Sciatic nerve (tissue), 2 donors: ENCODE measurements around the gene OR4A47. TPM values are rescaled to one million over a fixed set of nuclear protein-coding genes. Genes with fewer than 3 reads are reported as not detected.
"Not testable (repeated sequence)": the region's sequence is repeated elsewhere in the genome, so short reads cannot be mapped to it uniquely, and the experiment has no call there.

Experiments
- ATAC-seq: fragments of 200-7000 bp; cut with Tn5 transposase; one replicate; pipeline ENCODE4 v1.9.1; 2020; ENCODE audit warnings: mild to moderate bottlenecking, moderate library complexity
- DNase-seq: peaks from one replicate; pipeline ENCODE4 v3.0.0-alpha.2; 2020; ENCODE audit warnings: low spot score
- intact Hi-C: fragments of 100-400 bp; cut with DNase I; formaldehyde crosslinking; loops from one replicate; pipeline ENCODE4 v1.14.2; 2022
- total RNA-seq: library from RNA; stranded (reverse); fragmentation: NEBNext Ultra II Directional; extraction: Animal tissue kit (Norgen Biotek cat#: 25700); gene quantifications from one replicate; pipeline ENCODE4 v1.2.1, GENCODE V29; 2021
- donor health status: DM: no; HTN: no; CAD: no.
- donor health status: DM: no; HTN: no; CAD: no.

Gene OR4A47
- not detected for total RNA-seq

GRCh38 chr11:48488493-48488892, at the start of gene OR4A47:
OR4A47 (plus strand) TSS chr11:48488793; CDS start chr11:48488793, 0 bp downstream.
- intact Hi-C loops, result not testable (repeated sequence)

GRCh38 chr11:48455909-48456308, 32.7 kb upstream of the OR4A47 start:
- intact Hi-C loops, DNase-seq, ATAC-seq: not testable (repeated sequence)

More at GRCh38 chr11:48488493-48488892, at the start of gene OR4A47:
- not testable (repeated sequence) for DNase-seq, ATAC-seq

- ATAC-seq, DNase-seq, intact Hi-C loops: not testable (repeated sequence)
Measured at GRCh38 chr11:48473966-48474365, 14.6 kb upstream of the OR4A47 start.

GRCh38 chr11:48474703-48475102, 13.9 kb upstream of the OR4A47 start:
- DNase-seq, intact Hi-C loops, ATAC-seq: not testable (repeated sequence)

GRCh38 chr11:48506169-48506568, 17.6 kb downstream of the OR4A47 start:
- not testable (repeated sequence) for ATAC-seq, DNase-seq

GRCh38 chr11:48538991-48539390, 50.4 kb downstream of the OR4A47 start:
- DNase-seq (no peak), ATAC-seq (no peak)
- intact Hi-C loops, result no loop called here

More at GRCh38 chr11:48506169-48506568, 17.6 kb downstream of the OR4A47 start:
- intact Hi-C loops, result not testable (repeated sequence)

Other genes with a start within 250 kb of the OR4A47 start
- gene OR4X2, start 243.7 kb upstream of the OR4A47 start, total RNA-seq, result not detected
- gene OR4X1, start 224.9 kb upstream of the OR4A47 start, total RNA-seq, result not detected
- gene OR4S1, start 182.6 kb upstream of the OR4A47 start, total RNA-seq, result not detected
- not detected for gene OR4C3, start 163.9 kb upstream of the OR4A47 start, total RNA-seq
- not detected for gene OR4C5, start 122.3 kb upstream of the OR4A47 start, total RNA-seq